Body of pancreas (tissue), 4 donors: ENCODE data around the gene DLEC1.

Experiments
- POLR2A ChIP-seq, 3 donors: fragments of 450-650 bp; IDR thresholded peaks; one replicate each; pipeline ENCODE4 v1.6.1; 2016; ENCODE audit warnings: antibody characterized with exemption in 3 of 3, mild to moderate bottlenecking in 2 of 3
- TF ChIP-seq, protein P1 (sequence below), 7 experiments: fragments of 450-650 bp in 4 of 7; fragments of 200-600 bp in 3 of 7; sonication (generic) in 3 of 7; IDR thresholded peaks; one replicate each; pipeline ENCODE4 v1.5.1; 2016 to 2019; ENCODE audit warnings: antibody characterized with exemption in 7 of 7

DNA sequence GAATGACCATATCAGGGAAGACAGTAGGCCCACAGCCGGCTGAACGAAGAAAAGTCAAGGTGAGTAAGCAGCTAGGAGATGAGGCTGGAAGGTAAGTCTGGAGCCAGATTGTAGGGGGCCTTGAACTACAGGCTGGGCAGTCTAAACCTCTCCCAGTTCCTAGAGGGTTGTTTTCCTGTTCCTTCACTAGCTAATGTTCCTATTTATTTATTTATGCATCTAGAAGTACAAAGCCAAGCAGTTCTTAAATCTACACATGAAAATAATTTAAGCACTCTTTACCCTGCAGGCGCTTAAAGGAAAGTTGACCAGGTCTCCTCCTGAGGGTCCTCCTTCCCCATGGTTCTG is 94.2 kb downstream of the DLEC1 start:
- TF ChIP-seq, protein P1, sequence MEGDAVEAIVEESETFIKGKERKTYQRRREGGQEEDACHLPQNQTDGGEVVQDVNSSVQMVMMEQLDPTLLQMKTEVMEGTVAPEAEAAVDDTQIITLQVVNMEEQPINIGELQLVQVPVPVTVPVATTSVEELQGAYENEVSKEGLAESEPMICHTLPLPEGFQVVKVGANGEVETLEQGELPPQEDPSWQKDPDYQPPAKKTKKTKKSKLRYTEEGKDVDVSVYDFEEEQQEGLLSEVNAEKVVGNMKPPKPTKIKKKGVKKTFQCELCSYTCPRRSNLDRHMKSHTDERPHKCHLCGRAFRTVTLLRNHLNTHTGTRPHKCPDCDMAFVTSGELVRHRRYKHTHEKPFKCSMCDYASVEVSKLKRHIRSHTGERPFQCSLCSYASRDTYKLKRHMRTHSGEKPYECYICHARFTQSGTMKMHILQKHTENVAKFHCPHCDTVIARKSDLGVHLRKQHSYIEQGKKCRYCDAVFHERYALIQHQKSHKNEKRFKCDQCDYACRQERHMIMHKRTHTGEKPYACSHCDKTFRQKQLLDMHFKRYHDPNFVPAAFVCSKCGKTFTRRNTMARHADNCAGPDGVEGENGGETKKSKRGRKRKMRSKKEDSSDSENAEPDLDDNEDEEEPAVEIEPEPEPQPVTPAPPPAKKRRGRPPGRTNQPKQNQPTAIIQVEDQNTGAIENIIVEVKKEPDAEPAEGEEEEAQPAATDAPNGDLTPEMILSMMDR (IDR thresholded peaks at IDR 0.05), result no peak
- no peak for TF ChIP-seq POLR2A (IDR thresholded peaks at IDR 0.05)
